HG03521 (cell line): ENCODE data around the gene GSTM2.

Experiments
- ATAC-seq: cut with Tn5 transposase; IDR thresholded peaks from one replicate; pipeline ENCODE4 v1.9.1; 2021; ENCODE audit warnings: mild to moderate bottlenecking, moderate library complexity; ENCODE audit not compliant: unreplicated experiment

GSTM2 gene

GRCh38 chr1:109712321-109712864 lies 44.5 kb downstream of the GSTM2 start:
- no peak for ATAC-seq

GRCh38 chr1:109713636-109714035 lies 45.8 kb downstream of the GSTM2 start:
- no peak for ATAC-seq

GRCh38 chr1:109714661-109715372 lies 47.0 kb downstream of the GSTM2 start:
- ATAC-seq: no peak

GRCh38 chr1:109716121-109716520 lies 48.3 kb downstream of the GSTM2 start:
- no peak for ATAC-seq

- ATAC-seq: no peak
These were observed 48.8 kb downstream of the GSTM2 start for GRCh38 chr1:109716570-109717090.

- no peak for ATAC-seq
These were observed 49.9 kb downstream of the GSTM2 start for GRCh38 chr1:109717729-109718128.

- no peak for ATAC-seq
These were observed 50.6 kb downstream of the GSTM2 start for GRCh38 chr1:109718495-109718894.

GRCh38 chr1:109719337-109719837 lies 51.5 kb downstream of the GSTM2 start:
- ATAC-seq: no peak

GRCh38 chr1:109721042-109721441 lies 53.2 kb downstream of the GSTM2 start:
- no peak for ATAC-seq

GRCh38 chr1:109721971-109722370 lies 54.1 kb downstream of the GSTM2 start:
- ATAC-seq: no peak

GRCh38 chr1:109722908-109723691 lies 55.2 kb downstream of the GSTM2 start:
- ATAC-seq: no peak
